ENCODE results near the gene LARGE1.

Gene LARGE1

GRCh38 chr22:33874206-33874605 is 46.1 kb downstream of the LARGE1 start:
- in situ Hi-C loops (cut with HindIII; ENCODE audit: low sequenced_read_pairs), result no loop called here
- TF ChIP-seq, protein P1, sequence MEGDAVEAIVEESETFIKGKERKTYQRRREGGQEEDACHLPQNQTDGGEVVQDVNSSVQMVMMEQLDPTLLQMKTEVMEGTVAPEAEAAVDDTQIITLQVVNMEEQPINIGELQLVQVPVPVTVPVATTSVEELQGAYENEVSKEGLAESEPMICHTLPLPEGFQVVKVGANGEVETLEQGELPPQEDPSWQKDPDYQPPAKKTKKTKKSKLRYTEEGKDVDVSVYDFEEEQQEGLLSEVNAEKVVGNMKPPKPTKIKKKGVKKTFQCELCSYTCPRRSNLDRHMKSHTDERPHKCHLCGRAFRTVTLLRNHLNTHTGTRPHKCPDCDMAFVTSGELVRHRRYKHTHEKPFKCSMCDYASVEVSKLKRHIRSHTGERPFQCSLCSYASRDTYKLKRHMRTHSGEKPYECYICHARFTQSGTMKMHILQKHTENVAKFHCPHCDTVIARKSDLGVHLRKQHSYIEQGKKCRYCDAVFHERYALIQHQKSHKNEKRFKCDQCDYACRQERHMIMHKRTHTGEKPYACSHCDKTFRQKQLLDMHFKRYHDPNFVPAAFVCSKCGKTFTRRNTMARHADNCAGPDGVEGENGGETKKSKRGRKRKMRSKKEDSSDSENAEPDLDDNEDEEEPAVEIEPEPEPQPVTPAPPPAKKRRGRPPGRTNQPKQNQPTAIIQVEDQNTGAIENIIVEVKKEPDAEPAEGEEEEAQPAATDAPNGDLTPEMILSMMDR (IDR thresholded peaks at IDR 0.05; ENCODE audit: low read depth, low read length), result no peak
- no peak overlapping the region for H3K4me3 ChIP-seq (ENCODE audit: low read depth, low read length)
- no peak for DNase-seq (ENCODE audit: low read depth, low spot score)

DNA sequence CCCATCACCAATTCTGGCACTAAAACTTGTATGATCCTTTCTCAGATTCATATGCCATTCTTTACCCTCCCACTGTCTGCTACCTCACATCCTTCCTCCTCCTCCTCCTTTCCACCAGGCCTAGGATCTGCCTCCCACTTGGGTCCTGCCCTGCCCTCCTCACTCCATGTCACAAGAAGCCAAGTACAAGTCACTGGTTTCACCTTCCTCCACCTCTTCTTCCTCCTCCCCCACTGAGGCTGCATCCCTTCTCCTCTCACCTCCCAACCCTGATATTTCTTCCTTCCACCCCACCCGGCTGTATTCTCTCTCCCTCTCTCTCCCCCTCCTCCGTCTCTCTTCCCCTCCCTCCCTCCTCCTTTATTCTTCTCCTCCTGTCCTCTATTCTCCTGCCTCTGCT is 46.6 kb downstream of the LARGE1 start:
- DNase-seq (ENCODE audit: low read depth, low spot score), result no peak
- H3K4me3 ChIP-seq (ENCODE audit: low read depth, low read length), result no peak overlapping the region
- TF ChIP-seq, protein P1 (IDR thresholded peaks at IDR 0.05; ENCODE audit: low read depth, low read length), result no peak
- in situ Hi-C loops (cut with HindIII; ENCODE audit: low sequenced_read_pairs), result no loop called here

GRCh38 chr22:33873186-33873585 is 47.1 kb downstream of the LARGE1 start:
- no peak for DNase-seq (ENCODE audit: low read depth, low spot score)
- no peak overlapping the region for H3K4me3 ChIP-seq (ENCODE audit: low read depth, low read length)
- in situ Hi-C loops (cut with HindIII; ENCODE audit: low sequenced_read_pairs), result no loop called here
- TF ChIP-seq, protein P1 (IDR thresholded peaks at IDR 0.05; ENCODE audit: low read depth, low read length), result no peak

DNA sequence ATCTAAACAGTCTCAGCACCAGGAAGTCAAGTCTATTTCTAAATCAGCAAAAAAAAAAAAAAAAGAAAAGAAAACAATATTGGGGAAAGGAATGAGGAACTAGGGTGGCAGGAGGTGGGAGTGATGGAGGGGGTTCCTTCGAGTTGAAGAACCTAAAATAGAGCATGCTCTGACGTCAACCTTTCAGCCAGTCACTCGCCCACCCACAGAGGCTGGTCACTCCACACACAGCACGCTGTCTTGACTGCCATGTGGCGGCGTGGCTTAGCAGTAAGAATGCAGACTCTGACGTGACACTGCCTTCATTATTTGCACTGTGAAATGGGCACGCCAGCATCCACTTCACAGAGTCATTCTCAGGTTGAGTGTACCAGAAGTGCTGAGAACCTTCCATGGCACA is 48.3 kb downstream of the LARGE1 start:
- TF ChIP-seq, protein P1 (IDR thresholded peaks at IDR 0.05; ENCODE audit: low read depth, low read length), result no peak

DNA sequence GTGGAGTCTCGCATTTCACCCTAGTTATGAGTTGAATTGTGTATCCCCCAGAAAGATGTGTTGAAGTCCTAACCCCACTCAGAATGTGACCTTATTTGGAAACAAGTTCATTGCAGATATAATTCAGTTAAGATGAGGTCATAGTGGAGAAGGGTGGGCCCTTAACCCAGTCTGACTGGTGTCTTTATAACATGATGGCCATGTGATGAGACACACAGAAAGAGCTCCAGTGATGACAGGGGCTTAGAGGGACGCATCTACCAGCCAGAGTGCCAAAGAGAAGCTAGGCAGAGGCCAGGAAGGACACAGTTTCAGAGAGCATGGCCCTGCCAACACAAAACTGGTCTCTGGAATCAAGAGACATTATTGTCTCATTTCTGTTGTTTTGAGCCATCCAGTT is 50.3 kb downstream of the LARGE1 start:
- TF ChIP-seq, protein P1 (IDR thresholded peaks at IDR 0.05; ENCODE audit: low read depth, low read length), result no peak
- no peak for DNase-seq (ENCODE audit: low read depth, low spot score)
- H3K4me3 ChIP-seq (ENCODE audit: low read depth, low read length), result no peak overlapping the region
- in situ Hi-C loops (cut with HindIII; ENCODE audit: low sequenced_read_pairs), result no loop called here

More for the DNA sequence above, 48.3 kb downstream of the LARGE1 start:
- in situ Hi-C loops (cut with HindIII; ENCODE audit: low sequenced_read_pairs), result no loop called here
- no peak for DNase-seq (ENCODE audit: low read depth, low spot score)
- H3K4me3 ChIP-seq (ENCODE audit: low read depth, low read length), result no peak overlapping the region

DNA sequence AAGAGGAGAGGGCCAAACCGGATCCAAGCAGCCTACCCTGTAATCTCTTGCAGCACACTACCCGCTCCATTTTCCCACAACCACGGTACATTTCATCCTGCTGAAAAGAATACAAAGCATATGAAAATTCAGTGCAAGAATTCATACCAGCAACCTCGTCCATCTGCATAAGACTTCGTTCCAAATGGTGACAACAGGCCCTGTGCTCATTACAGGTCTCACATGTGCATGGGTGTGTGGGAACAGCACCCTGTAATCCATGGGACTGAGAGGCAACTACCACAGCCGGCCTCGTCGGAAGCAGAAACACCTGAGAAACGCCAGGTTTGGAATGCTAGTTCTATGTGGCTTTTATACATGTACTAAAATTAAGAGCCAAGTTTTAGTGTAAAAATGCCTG is 52.3 kb downstream of the LARGE1 start:
- no peak for DNase-seq (ENCODE audit: low read depth, low spot score)
- TF ChIP-seq, protein P1 (IDR thresholded peaks at IDR 0.05; ENCODE audit: low read depth, low read length), result no peak
- in situ Hi-C loops (cut with HindIII; ENCODE audit: low sequenced_read_pairs), result no loop called here
- no peak overlapping the region for H3K4me3 ChIP-seq (ENCODE audit: low read depth, low read length)

Measured in astrocyte of the spinal cord (primary cell).